Kidney capillary endothelial cell (primary cell): Measurements from ENCODE around the gene DAP3.

Source experiments
- DNase-seq: peaks from one replicate; pipeline ENCODE4 v3.0.0-alpha.2; 2018; ENCODE audit warnings: low spot score

DAP3 gene

GRCh38 chr1:155776414-155776813 is 87.5 kb downstream of the DAP3 start:
- no peak for DNase-seq

DNA sequence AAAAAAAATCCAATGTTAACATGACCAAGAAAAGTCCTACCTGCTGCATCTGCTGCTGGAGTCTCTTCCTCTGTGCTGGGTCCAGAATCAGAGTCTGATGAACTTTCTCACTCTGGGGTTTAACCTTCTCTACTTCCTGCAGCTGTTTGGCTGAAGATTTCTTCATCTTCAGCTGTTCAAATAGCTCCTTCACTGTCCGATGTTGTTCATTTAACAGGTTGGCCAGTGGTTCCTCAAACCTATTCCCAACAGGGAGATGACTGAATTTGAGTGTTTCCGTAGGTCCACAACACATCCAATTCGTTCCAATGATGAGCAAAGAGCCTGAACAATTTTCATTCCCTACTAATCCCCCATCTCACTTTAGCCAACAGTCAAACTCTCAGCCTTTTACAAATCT is 88.7 kb downstream of the DAP3 start:
- DNase-seq, result no peak
